Left ventricle myocardium inferior (tissue), 1 donor: ENCODE measurements around the gene CD84. TPM values are rescaled to one million over a fixed set of nuclear protein-coding genes. Genes with fewer than 3 reads are reported as not detected.

Experiments
- DNase-seq: peaks from one replicate; pipeline ENCODE4 v3.0.0-alpha.2; 2020
- H3K27ac ChIP-seq: fragments of 200-600 bp; replicated peaks from 2 replicates; pipeline ENCODE4 v1.8.0; 2021
- H3K27me3 ChIP-seq: fragments of 200-600 bp; 2 replicates; pipeline ENCODE4 v1.8.0; 2021; ENCODE audit warnings: low read depth
- H3K36me3 ChIP-seq: fragments of 200-600 bp; 2 replicates; pipeline ENCODE4 v1.8.0; 2021
- H3K4me1 ChIP-seq: fragments of 200-600 bp; 2 replicates; pipeline ENCODE4 v1.8.0; 2021
- H3K4me3 ChIP-seq: fragments of 200-600 bp; 2 replicates; pipeline ENCODE4 v1.8.0; 2021; ENCODE audit warnings: mild to moderate bottlenecking, moderate library complexity
- H3K9me3 ChIP-seq: fragments of 200-600 bp; replicated peaks from 2 replicates; pipeline ENCODE4 v1.8.0; 2021
- intact Hi-C: fragments of 100-400 bp; cut with micrococcal nuclease; formaldehyde crosslinking; loops from one replicate; pipeline ENCODE4 v1.11.0; 2022
- total RNA-seq: library from RNA; stranded (reverse); fragmentation: NEBNext Ultra II Directional; extraction: Animal tissue kit (Norgen Biotek cat#: 25700); gene quantifications from one replicate; pipeline ENCODE4 v1.2.1, GENCODE V29; 2021
- TF ChIP-seq, protein P1 (sequence below): fragments of 200-600 bp; IDR thresholded peaks from 2 replicates; pipeline ENCODE4 v1.8.0; 2021; ENCODE audit warnings: antibody characterized with exemption, mild to moderate bottlenecking, borderline replicate concordance
- donor health status: DM: no; HTN: yes; CAD: no; lungs with severe emphysema.

Gene CD84
- total RNA-seq, 1 donor from 2014 or later: 3.6 TPM

DNA sequence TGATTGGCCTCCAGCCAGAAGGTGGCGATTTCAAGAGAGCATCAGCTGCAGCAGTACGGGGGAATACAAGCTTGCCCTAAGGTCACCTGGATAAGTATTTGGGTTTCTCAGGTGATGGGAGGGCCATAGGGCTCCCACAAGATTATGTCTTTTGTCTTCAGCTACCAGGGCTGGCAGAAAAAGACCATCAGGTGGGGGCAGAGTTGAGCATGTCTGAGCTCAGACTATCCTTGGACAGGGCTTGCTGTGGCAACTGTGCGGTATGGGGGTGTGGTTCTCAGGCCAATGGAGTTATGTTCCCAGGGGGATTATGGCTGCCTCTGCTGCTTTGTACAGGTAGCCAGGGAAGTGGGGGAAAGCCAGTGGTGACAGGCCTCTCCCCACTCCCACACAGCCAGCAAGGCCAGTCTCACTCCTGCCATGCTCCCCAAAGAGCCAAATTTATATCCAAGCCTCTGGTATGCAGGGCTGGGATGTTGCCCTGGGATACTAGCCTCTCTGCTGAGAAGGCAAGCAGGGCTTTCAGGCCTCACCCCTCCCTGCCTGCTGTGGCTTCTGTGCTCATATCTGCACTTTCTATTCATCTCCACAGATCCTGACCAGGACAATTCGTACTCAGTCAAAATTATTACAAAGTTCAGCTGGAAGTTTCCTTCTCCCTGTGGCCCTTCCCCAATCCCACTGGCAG is 26.6 kb upstream of the CD84 start:
- no peak overlapping the region for H3K27ac ChIP-seq
- DNase-seq: no peak
- TF ChIP-seq, protein P1, sequence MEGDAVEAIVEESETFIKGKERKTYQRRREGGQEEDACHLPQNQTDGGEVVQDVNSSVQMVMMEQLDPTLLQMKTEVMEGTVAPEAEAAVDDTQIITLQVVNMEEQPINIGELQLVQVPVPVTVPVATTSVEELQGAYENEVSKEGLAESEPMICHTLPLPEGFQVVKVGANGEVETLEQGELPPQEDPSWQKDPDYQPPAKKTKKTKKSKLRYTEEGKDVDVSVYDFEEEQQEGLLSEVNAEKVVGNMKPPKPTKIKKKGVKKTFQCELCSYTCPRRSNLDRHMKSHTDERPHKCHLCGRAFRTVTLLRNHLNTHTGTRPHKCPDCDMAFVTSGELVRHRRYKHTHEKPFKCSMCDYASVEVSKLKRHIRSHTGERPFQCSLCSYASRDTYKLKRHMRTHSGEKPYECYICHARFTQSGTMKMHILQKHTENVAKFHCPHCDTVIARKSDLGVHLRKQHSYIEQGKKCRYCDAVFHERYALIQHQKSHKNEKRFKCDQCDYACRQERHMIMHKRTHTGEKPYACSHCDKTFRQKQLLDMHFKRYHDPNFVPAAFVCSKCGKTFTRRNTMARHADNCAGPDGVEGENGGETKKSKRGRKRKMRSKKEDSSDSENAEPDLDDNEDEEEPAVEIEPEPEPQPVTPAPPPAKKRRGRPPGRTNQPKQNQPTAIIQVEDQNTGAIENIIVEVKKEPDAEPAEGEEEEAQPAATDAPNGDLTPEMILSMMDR: no peak
- no peaks in the 10 kb centered on the region for H3K4me1 ChIP-seq
- intact Hi-C loops: loop anchor here (5.0 kb wide), 1 partner anchor 174 kb away; no protein-coding TSS in a partner anchor
- no peak overlapping the region for H3K4me3 ChIP-seq
- peaks cover 36% of the 10 kb centered on the region for H3K27me3 ChIP-seq
- no peaks in the 10 kb centered on the region for H3K36me3 ChIP-seq
- peaks cover 34% of the 10 kb centered on the region for H3K9me3 ChIP-seq

DNA sequence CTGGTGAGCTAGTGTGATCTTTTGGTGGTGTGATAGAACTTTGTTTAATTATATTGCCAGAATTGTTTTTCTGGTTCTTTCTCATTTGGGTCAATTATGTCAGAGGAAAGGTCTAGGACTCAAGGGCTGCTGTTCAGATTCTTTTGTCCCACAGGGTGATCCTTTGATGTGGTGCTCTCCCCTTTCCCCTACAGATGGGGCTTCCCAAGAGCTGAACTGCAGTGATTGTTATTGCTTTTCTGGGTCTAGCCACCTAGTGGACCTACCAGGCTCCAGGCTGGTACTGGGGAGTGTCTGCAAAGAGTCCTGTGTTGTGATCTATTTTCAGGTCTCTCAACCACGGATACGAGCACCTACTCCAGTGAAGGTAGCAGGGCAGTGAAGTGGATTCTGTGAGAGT is 25.9 kb upstream of the CD84 start:
- TF ChIP-seq, protein P1: no peak
- no peak overlapping the region for H3K27ac ChIP-seq
- no peaks in the 10 kb centered on the region for H3K36me3 ChIP-seq
- DNase-seq: no peak
- H3K4me3 ChIP-seq: no peak overlapping the region
- H3K27me3 ChIP-seq: peaks cover 29% of the 10 kb centered on the region
- H3K9me3 ChIP-seq: peaks cover 42% of the 10 kb centered on the region
- intact Hi-C loops: loop anchor here (5.0 kb wide), 1 partner anchor 173 kb away; no protein-coding TSS in a partner anchor
- no peaks in the 10 kb centered on the region for H3K4me1 ChIP-seq

DNA sequence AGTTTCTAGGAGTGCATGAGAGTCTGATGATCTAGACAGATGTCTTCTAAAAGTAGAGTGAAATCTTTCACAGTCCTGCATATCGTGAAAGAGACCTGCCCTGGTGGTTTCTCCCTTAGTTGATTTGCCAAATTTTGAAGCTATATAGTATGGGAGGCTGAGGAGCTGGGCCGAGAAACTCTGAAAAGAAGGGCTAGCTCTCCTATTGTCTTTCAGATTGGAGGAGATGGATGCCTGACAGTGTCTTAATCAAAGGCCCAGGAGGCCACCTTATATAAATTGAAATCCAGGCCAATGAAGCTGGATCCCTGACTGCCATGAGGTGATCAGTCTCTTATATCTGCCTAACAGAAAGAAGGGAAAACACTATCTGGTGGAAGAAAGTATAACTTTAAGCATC is 18.4 kb upstream of the CD84 start:
- H3K27me3 ChIP-seq: no peaks in the 10 kb centered on the region
- H3K9me3 ChIP-seq: peaks cover 45% of the 10 kb centered on the region
- no peak overlapping the region for H3K4me3 ChIP-seq
- no peak for DNase-seq
- no peaks in the 10 kb centered on the region for H3K4me1 ChIP-seq
- H3K36me3 ChIP-seq: no peaks in the 10 kb centered on the region
- no peak overlapping the region for H3K27ac ChIP-seq
- intact Hi-C loops: no loop called here
- TF ChIP-seq, protein P1: no peak

DNA sequence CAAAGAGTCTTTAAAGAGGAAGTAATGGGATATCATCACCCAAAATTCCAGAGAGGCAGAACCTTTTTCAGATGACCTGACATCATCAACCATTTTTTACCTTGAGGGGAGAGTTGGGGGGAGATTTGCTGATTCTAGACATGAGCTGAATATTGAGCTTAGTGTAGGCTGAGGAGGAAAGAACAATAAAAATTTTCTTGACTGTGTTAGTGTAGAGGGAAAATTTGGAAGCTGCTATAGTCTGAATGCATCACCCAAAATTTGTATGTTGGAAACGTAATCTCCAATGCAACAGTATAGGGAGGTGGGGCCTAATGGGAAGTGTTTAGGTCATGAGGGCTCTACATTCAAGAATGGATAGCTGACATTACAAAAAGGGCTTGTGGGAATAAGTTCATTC is 17.8 kb upstream of the CD84 start:
- intact Hi-C loops: no loop called here
- Histone ChIP-seq H3K27me3 (no peaks in the 10 kb centered on the region), H3K4me1 (no peaks in the 10 kb centered on the region), H3K27ac (no peak overlapping the region), H3K4me3 (no peak overlapping the region), H3K9me3 (peaks cover 43% of the 10 kb centered on the region), H3K36me3 (no peaks in the 10 kb centered on the region)
- no peak for DNase-seq
- TF ChIP-seq, protein P1: no peak

DNA sequence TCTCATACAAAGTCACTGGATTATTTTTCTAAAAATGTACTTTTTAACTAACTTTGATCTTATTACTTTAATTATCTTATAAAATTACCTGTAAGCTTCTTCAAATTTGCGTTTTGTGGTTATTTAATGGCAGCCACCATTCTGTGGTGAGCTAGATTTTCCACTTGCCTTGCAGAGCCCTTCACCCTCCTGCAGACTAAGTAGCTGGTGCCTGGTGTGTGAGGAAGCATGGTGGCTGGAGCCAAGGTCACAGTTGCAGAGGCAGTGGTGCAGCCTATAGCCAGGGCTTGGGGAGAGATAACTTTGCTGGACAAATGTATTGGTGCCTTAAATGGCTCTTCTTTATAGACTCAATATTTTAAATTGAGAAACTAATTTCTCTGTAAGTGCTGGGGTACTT is 11.2 kb upstream of the CD84 start:
- DNase-seq: no peak
- intact Hi-C loops: no loop called here

More for the DNA sequence above, 11.2 kb upstream of the CD84 start:
- Histone ChIP-seq H3K4me3 (no peak overlapping the region), H3K4me1 (no peaks in the 10 kb centered on the region), H3K27me3 (peaks cover 12% of the 10 kb centered on the region), H3K27ac (no peak overlapping the region), H3K9me3 (peaks cover 22% of the 10 kb centered on the region), H3K36me3 (no peaks in the 10 kb centered on the region)
- TF ChIP-seq, protein P1: no peak
